ENCODE results near the gene REL.
"Not testable (repeated sequence)": the region's sequence is repeated elsewhere in the genome, so short reads cannot be mapped to it uniquely, and the experiment has no call there.

The REL gene

DNA sequence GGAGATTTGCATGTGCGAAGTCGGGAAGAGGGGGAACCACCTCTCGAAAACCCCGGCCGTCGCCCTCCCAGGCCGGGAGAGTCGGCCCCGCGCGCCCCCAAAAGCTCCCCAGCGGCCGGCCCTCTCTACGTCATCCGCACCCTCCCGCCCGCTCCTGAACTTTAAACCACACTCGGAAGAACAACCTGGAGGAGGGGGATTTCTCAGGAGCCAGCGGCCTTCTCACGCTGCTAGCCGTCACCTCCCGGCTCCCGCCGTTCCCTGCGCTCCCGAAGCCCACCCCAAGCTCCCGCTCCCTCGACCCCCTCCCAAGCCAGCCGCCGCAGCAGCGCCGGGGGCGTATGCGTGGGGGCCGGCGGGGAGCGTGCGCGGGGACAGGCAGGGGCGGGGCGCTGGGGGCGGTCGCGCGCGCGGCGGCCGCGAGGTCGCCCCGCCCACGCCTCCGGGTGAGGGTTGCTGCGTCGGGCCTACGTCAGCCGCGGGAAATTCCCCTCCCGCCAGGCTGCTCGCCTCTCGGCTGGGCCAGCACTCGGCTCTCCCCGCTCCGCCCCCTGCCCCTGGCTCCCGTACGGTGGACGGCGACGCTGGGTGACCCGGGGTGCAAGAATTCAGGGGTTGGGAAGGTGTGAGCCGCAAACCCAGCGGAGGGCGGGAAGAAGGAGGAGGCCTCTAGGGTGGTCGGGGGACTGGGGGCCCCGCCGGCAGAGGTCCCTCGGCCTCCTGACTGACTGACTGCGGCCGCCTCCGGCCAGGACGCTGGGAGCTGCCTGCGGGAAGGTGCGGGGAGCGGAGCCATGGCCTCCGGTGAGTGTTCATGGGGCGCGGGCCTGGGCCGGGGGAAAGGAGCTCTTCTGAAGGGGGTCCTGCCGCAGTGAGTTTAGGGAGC, at the start of gene REL:
TSS of gene REL (plus strand) at position 528 of the 886 bp plus-strand sequence. CDS start at position 795, 267 bp downstream.
- DNase-seq: peak; percentile 95

DNA sequence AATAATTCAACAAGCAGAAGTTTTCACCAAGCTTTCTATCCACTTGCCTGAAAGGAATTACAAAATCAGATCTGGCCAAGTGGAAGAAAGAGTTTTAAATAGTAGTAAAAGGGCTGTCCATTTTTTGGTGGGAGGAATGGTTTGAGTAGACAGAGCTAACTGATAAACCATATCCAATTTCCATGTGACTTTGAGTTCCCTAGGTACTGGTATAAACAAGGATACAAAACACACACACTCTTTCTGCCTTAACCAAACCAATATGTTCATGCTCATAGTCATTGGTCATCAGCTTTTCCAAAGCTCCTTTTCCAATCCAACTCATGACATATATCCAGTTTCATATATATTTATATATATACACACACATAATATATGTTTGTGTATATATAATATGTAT, 49.5 kb upstream of the REL start:
- DNase-seq: no peak

DNA sequence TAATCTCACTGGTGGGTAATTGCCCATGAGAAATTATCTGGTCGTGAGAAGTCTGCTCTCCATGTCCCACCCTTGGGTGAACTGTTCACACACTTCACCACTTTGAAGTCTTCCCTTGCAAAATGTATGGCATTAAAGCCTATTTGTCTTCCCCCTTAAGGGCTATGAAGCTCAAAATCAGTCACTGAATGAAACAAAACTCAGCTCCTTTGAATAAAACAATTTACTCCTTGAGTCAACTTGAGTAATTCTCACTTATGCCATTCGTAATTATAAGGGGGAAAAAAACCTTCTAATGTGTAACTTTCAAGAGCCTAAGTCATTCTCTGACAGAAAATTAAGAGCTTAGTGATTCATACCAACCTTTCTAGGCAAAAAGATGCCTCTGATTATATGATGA, 48.8 kb upstream of the REL start:
- no peak for DNase-seq

DNA sequence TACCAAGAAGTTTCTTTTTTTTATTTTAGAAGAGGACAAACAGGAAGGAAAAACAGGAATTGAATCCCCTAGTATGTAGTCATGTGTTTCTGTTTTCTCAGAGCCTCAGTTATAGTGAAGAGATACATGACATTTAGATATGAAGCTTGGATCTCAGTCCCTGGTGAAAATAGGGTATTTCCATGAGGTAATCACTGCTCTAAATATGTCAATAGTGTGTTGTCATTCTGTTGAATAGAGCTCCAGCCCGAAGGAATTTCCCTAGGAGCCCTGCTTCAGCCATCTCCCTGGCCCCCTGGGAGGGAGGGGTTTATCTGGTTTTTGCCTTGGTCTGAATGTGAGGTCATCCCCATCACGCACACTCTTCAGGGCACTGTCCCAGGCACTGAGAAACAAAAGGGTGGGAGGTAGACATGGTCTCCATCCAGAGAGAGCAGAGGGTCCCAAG, 47.1 kb upstream of the REL start:
- DNase-seq: no peak

DNA sequence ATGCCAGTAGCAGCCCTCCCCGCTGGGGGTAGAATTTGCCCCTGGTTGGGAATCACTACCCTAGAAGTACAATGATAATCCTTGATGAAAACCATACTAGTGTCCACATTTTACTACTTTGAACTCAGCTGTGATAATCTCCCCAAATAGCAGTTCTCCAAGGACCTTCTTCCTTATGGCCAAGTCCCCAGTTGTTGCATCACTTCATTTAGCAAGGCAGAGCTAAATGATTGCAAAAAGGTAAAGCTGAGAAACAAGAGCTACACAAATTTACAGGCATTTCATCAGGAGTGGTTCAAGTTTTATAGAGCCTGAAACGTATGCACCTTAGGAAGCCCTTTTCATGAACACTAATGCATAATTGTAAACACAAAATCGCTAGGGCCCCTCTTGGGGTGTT, 44.9 kb upstream of the REL start:
- DNase-seq: no peak

DNA sequence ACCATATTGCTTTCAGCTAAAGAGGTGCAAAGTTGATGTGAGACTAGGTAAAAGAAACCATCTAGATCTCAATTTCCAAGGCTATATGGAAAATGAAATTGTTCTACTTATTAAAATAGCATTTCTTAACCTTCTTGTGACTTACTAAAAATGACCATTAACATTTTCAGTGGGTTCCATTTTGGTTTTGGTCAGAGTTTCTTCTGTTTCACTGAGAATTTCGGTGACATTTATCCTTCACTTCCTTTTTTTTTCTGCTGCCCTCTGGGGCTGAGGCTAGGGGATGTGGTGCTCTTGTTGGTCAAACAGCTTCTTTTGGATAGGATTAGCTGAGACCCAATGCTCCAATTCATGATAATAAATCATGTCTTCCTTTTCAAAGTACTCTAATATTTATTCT, 44.3 kb upstream of the REL start:
- DNase-seq: no peak

DNA sequence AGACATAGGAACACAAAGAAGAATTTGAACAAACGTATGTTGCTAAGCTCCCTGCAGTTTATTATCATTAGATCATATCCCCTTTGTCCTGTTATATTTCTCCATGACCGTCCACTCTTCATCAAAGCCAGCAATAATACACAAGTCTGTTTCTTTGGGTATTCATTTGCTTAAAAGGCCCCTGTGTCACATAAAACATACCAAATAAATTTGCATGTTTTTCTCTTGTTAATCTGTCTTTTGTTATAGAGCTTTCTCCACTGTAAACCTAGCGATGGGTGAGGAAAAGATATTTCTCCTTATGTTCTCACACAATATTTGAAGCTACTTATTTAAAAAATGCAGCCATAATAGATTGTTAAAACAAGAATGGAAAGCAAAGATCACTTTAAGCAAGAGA, 42.9 kb upstream of the REL start:
- DNase-seq: no peak

DNA sequence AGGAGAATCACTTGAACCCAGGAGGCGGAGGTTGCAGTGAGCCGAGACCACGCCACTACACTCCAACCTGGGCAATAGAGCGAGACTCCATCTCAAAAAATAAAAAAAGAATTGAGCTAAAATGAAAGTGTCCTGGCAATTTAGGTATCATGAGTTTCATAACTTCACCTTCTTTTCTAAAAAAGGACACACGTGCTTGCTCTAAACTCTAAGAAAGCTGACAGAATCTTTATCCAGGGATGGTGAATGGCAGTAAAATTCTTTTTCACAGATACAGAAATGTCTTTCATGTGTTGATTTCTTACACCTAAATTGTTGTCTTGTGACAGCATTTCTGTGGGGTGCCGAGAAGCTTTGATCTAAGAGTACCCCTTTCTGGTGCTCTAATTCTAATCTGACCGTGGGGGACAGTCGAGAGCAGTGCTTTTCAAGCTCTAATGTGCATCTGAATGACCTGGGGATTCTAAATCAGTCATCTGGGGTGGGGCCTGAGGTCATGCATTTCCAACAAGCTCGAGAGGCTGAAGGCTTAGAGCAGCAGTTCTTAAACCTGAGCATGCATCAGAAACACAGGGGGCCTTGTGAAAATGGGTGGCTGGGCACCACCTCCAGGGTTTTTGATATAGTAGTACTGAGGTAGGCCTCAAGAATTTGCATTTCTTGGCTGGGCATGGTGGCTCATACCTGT, 42.1 kb upstream of the REL start:
- DNase-seq: no peak

DNA sequence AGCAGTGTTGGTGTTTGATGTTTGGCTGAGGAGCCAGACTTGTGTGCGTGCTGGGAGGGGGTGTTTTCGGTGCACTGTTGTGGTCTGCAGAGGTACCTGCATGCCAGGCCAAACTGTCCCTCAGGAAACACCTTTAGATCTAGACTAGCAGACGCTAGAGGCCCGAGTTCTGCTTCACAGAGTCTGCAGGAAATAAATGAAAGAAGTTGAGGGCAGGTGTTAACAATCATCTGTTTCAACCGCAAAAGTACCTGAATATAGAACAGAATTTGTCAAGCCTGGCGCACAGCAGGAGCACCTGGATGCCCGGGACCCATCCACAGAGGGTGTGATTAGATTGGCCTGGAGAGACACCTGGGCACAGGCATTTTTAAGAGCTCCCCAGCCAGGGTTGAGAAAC, 40.5 kb upstream of the REL start:
- no peak for DNase-seq

DNA sequence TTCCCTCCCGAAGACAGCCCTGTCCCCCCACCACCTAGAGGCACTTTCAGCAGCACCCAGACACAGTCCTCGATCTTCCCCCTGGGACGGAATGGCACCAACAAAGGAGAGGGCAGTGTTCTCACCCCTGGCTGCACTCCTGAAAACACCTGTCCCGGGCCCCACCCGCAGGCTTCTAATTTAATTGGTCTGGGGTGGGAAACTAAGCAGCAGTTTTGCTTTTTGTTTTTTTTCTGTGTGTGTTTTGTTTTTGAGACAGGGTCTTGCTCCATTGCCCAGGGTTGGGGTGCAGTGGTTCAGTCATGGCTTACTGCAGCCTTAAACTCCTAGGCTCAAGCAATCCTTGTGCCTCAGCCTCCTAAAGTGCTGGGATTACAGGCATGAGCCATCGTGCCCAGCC, 38.4 kb upstream of the REL start:
- DNase-seq: no peak

DNA sequence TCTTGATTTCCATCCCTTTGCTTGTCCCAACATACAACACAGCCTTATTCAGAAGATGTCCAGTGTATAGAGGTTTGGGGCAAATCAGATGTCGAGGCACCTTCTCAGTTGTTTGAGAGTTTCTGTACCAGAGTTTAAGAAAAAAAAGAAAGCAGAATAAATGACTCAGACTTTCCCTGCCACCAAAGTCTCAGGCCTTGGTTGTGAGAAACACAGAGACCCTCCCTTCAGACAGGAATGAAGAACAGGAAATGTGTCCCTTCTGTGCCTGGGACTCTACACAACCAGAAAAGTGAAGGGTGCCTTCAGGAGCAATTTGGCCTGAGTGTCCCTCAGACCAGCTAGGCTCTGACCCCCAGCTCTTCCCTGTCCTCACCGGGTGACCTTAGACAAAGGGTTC, 37.3 kb upstream of the REL start:
- DNase-seq: no peak

DNA sequence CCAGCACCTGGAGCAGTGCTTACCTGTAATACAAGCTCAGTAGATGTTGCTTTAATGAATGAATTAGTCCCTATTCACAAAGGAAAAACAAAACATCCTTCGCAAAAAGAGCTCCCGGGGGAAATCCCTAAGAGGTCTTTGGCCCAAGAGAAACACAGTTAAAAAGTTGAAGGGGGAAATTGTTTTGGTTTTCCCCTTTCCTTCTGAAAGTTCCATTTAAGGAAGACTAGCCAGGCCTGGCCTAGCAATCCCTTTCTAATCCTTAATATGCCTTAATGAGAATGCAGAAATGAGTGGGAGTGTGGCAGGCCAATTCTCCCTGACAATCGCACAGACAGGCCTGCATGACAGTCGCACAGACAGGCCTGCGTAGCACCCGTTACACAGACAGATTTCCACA, 33.5 kb upstream of the REL start:
- peak; percentile 3 for DNase-seq

DNA sequence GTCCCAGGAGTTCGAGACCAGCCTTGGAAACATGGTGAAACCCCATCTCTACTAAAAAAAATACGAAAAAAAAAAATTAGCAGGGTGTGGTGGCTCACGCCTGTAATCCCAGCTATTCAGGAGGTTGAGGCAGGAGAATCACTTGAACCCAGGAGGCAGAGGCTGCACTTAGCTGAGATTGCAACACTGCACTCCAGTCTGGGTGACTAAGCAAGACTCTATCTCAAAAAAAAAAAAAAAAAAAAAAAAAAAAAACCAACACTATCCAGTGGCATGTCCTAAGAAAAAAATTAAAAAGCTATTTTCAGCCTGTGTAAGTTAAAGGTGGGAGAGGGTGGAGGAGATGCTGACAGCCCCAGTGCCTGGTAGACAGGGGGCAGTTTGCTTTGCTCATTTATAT, 32.2 kb upstream of the REL start:
- DNase-seq: no peak

DNA sequence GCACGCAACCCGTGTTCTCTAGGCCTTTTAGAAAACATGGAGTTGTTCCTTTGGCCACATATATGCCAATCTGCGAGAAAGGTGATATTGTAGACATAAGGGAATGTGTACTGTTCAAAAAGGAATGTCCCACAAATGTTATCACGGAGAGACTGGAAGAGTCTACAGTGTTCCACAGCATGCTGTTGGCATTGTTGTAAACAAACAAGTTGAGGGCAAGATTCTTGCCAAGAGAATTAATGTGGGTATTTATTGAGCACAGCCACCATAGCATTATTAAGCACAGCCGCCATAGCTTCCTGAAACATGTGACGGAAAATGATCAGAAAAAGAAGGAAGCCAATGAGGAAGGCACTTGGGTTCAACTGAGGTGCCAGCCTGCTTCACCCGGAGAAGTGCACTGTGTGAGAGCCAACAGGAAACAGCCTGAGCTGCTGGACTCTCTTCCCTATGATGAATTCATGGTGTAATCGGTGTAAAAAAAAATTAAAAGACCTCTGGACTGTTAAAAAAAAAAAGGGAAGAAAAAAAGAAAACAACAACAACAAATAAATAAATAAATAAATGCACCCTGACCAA, 29.0 kb upstream of the REL start:
- DNase-seq: no peak

DNA sequence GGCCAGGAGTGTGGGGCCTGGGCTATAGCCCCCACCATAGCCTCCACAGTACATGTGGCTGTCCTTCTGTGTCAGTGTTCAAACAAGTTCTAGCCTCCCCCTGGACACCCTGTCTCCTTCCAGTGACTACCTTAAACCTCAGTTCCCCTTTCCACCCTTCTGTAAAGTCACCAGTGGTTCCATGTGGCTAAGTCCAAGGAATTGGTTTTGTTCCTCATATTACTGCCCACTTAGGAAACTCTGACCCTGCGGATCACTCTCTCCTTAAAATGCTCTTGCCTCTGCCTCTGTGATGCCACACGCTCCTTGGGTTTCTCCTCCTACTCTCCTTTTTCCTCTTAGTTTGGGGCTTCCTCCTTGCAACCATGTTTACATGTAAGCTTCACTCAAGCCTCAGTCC, 27.8 kb upstream of the REL start:
- DNase-seq: no peak

DNA sequence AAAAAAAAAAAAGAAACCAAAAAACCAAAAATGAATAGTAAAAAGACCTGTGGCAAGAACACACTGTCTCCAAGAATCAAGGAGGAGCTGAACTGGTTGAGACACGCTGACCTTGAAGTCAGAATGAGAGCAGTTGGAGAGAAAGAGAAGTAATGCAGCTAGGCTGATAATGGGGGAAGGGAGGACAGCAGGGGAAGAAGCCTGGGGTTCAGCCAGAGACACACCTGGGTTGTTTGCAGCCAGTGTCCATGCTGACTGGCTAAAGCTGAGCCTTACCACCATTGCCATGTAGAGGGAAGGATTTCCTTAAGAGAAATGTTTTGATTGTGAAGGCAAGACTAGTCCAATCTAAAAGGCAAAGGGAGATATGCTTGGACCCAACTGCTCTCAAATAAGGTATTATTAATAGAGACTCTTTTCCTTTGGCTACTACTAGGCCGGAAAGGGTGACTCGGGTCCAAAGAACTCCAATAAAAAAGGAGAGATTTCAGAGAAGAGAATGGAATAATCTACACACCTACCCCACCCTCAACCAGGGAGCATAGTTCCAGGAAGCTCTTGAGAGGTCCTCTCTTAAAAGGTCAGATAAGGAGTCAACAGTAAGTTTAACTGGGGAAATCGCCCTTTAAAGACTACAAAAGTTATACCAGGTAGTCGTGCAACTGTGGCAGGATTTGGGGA, 25.2 kb upstream of the REL start:
- no peak for DNase-seq

DNA sequence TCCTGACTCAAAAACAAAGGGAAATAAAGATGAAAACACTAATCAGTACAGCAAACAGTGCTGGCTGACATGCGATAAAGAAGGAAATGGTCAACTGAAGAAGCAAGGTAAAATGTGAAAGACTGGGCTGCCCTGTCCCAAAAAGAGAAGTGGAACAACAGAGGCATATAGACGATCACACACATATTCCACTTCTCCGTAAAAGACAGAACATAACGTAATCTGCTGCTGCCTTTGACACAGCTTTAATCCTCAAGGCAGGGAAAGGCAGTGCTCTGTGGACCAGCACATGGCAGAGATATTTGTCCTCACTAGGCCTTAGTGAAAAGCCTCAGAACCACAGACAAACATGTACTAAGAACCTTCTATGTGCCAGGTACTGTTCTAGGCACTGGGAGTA, 24.3 kb upstream of the REL start:
- no peak for DNase-seq

DNA sequence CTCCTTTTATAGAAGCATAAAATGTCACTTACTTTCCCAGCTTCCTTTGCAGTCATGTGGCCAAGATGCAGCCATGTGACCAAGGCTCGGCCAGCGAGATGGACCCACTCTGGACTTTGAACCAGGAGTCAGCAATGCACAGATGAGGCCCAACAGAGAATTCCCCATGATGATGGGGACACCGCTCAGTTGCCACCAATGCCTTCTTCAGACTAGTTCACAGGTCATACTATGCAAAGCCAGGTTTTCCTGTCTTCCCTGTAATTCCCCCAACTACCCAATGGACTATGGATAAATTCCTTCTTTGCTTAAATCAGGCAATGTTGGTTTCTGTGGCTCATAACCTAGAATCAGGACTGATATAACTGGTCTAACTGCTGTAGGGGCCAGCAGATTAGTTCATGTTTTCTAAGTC, 22.5 kb upstream of the REL start:
- no peak for DNase-seq

DNA sequence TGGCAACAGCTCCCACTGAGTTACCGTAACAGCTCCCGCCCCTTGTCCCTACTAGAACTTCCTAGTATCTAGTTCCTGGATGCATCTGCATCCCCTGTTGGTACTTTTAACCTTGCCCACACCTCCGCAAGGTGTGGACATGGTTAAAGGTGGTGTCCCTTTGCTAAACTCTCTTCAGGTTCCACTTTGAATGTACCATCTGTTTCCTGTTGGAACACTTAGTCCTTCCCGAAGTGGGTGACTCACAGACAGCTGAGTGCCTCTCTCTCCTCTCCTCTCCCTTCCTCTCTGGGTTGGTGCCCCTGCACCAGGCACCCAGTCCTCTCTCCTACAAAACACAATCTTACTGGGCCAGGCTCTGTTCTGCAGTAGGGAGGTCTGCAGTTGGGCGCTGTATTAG, 19.6 kb upstream of the REL start:
- no peak for DNase-seq

DNA sequence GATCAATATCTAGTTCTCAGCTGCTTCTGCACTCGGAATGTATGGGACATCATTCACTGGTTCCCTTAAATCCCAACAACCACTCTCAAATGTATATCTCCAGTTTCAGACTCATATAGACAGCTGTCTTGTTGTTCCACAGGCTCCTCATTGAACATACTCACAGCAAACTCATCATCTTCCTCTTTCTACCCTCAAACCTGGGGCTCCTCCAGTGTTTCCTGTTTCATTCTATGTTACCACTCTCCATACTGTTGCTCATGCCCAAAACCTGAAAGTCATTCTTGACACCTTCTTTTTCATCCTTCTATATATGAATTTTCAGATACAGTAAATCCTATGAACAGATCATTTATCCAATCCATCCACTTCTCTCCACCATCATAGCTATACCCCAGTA, 18.7 kb upstream of the REL start:
- no peak for DNase-seq

DNA sequence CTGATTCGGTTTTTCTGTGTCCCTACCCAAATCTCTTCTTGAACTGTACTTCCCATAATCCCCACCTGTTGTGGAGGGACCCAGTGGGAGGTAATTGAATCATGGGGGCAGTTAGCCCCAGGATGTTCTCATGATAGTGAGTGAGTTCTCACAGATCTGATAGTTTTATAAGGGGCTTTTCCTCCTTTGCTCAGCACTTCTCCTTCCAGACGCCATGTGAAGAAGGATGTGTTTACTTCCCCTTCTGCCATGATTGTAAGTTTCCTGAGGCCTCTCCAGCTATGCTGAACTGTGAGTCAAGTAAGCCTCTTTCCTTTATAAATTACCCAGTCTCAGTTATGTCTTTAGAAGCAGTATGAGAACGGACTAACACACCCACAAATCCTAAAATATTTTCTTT, 16.0 kb upstream of the REL start:
- not testable (repeated sequence) for DNase-seq

DNA sequence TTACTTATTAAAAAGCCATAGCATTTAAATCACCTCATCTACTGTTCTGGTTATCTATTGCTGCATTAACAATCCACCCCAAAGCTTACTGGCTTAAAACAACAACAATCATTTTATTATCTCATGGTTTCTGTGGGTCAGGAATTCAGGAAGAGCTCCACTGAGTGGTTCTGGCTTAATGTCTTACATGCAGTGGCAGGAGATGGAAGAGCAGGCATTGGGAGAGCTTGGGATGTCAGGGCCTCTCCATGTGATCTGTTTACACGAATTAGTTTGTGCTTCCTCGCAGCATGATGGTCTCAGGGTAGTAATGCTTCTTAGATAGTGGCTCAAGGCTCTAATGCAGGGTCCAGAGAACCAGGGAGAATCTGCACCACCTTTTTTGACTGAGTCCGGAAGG, 14.4 kb upstream of the REL start:
- peak; percentile 3 for DNase-seq

DNA sequence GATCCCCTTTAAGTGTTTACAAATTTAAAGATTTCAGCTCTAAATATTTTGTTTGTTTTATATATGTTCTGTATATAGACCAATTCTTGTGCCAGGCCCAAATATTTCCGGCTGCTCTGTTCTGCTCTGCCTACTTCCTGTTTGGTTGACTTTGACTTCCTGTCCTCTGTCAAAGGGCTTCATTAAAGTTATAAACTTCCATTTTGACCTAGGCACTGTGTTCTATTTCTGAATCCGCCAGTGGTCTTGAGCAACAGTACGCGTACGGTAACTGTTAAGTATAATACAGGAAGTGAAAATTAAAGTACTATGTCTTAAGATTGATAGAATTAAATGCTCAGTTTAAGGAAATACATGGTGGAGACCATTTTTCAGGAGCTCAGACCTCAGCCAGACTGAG, 13.5 kb upstream of the REL start:
- no peak for DNase-seq

All from NCI-H82 (cell line).